K562 (cell line): Measurements from ENCODE around the gene MED20. TPM values are rescaled to one million over a fixed set of nuclear protein-coding genes. Genes with fewer than 3 reads are reported as not detected.

Source experiments
- ATAC-seq: fragments of 200-7000 bp; cut with Tn5 transposase; 3 replicates; pipeline ENCODE4 v1.9.1; 2020; ENCODE audit warnings: moderate library complexity
- BruUV-seq: library from RNA; stranded (reverse); fragments of 400-500 nt; replicated peaks from 2 replicates; lab custom pipeline; 2021; lab: Mats Ljungman, UMichigan
- CTCF ChIA-PET: fragments of 300-600 bp; formaldehyde crosslinking; extraction: SDS; loops from one replicate; lab custom pipeline; 2021; ENCODE audit warnings: low intra/inter-chr PET ratio; lab: Yijun Ruan, JAX
- POLR2A ChIA-PET: fragments of 300-600, 350-650 bp; sonication (Branson Sonifier 250); formaldehyde crosslinking; extraction: SDS; loops from one replicate; lab custom pipeline; 2021; ENCODE audit warnings: antibody characterized with exemption, inconsistent platforms; lab: Yijun Ruan, JAX
- DNase-seq, 4 experiments: peaks; one replicate each; pipeline versions ENCODE4 v3.0.0 to v3.0.0-alpha.2; 2011 to 2018; ENCODE audit warnings: low spot score in 3 of 4, mixed read lengths in 3 of 4; ENCODE audit errors: extremely low read depth in 1 of 4
- FAIRE-seq: peaks from 2 replicates; lab custom pipeline; 2011; peaks lifted over from hg19 to GRCh38; lab: Jason Lieb, UNC
- H2AFZ ChIP-seq: 2 replicates; pipeline ENCODE4 v1.6.0; 2011; ENCODE audit warnings: low read depth, low read length, control low read depth, inconsistent platforms
- H3K27ac ChIP-seq: fragments of 200-600 bp; 3 replicates; pipeline ENCODE4 v1.8.0; 2011; ENCODE audit warnings: low read depth, mild to moderate bottlenecking, control low read depth, inconsistent platforms, low read length, moderate library complexity, mixed read lengths; ENCODE audit errors: extremely low read depth
- H3K27me3 ChIP-seq, 2 experiments: fragments of 300-600 bp in 1 of 2; 2 replicates in 1 of 2; 3 replicates in 1 of 2; pipeline versions ENCODE4 v1.6.0 to v1.8.0; 2011; ENCODE audit warnings: inconsistent platforms in 2 of 2, low read length in 2 of 2, mild to moderate bottlenecking in 1 of 2, mixed read lengths in 1 of 2, moderate library complexity in 1 of 2; ENCODE audit not compliant: control insufficient read depth in 2 of 2, insufficient read depth in 2 of 2
- H3K36me3 ChIP-seq: fragments of 300-600 bp; 3 replicates; pipeline ENCODE4 v1.8.0; 2011; ENCODE audit warnings: mild to moderate bottlenecking, low read length, inconsistent platforms; ENCODE audit not compliant: control insufficient read depth, insufficient read depth
- H3K4me1 ChIP-seq, 2 experiments: fragments of 200-600 bp in 1 of 2; replicated peaks in 1 of 2; 2 replicates in 1 of 2; 3 replicates in 1 of 2; pipeline versions ENCODE4 v1.5.1 to v1.8.0; 2011; ENCODE audit warnings: inconsistent platforms in 2 of 2, low read length in 2 of 2, mild to moderate bottlenecking in 1 of 2, mixed read lengths in 1 of 2, moderate library complexity in 1 of 2; ENCODE audit not compliant: control insufficient read depth in 2 of 2, insufficient read depth in 2 of 2
- H3K4me2 ChIP-seq: 2 replicates; pipeline ENCODE4 v1.6.1; 2011; ENCODE audit warnings: low read length, control low read depth, inconsistent platforms, mixed read lengths; ENCODE audit not compliant: insufficient read depth
- H3K4me3 ChIP-seq: fragments of 200-600 bp; sonication (generic), shearing (Covaris generic); 2 replicates; pipeline ENCODE4 v1.5.1; 2016; ENCODE audit warnings: control low read depth, inconsistent platforms
- H3K79me2 ChIP-seq: fragments of 200-600 bp; 3 replicates; pipeline ENCODE4 v1.8.0; 2011; ENCODE audit warnings: low read length, inconsistent platforms; ENCODE audit not compliant: control insufficient read depth, insufficient read depth
- H3K9ac ChIP-seq, 2 experiments: 2 replicates each; pipeline versions ENCODE4 v1.6.0 to v1.6.1; 2011; ENCODE audit warnings: low read depth in 2 of 2, low read length in 2 of 2, control low read depth in 1 of 2, inconsistent platforms in 1 of 2, mild to moderate bottlenecking in 1 of 2, mixed read lengths in 1 of 2; ENCODE audit not compliant: insufficient read depth in 1 of 2
- H3K9me1 ChIP-seq: one replicate; pipeline ENCODE4 v1.6.0; 2011; ENCODE audit warnings: inconsistent platforms, mild to moderate bottlenecking, low read length, moderate library complexity; ENCODE audit not compliant: control insufficient read depth, insufficient read depth
- H3K9me3 ChIP-seq: replicated peaks from 2 replicates; pipeline ENCODE4 v1.5.1; 2011; ENCODE audit warnings: low read depth, low read length, inconsistent platforms; ENCODE audit not compliant: control insufficient read depth, insufficient read depth
- H4K20me1 ChIP-seq: replicated peaks from 2 replicates; pipeline ENCODE4 v1.6.1; 2011; ENCODE audit warnings: low read length, inconsistent platforms, mixed read lengths; ENCODE audit not compliant: control insufficient read depth, insufficient read depth
- BRD9 ChIP-seq: fragments of 450-650 bp; IDR thresholded peaks from 2 replicates; pipeline ENCODE4 v1.6.1; 2018; ENCODE audit warnings: low read depth; ENCODE audit not compliant: partially characterized antibody
- CBX5 ChIP-seq: IDR thresholded peaks from 2 replicates; pipeline ENCODE4 v1.6.1; 2014; ENCODE audit warnings: low read depth, borderline replicate concordance
- EHMT2 ChIP-seq: fragments of 450-650 bp; IDR thresholded peaks from 2 replicates; pipeline ENCODE4 v1.6.1; 2018; ENCODE audit warnings: antibody characterized with exemption
- MAZ ChIP-seq, 2 experiments: fragments of 450-650 bp in 1 of 2; sonication (generic) in 1 of 2; formaldehyde crosslinking; IDR thresholded peaks in 1 of 2; conservative IDR thresholded peaks in 1 of 2; 2 replicates each; pipeline versions ENCODE4 v1.4.0 to v1.5.0; 2020; ENCODE audit warnings: mild to moderate bottlenecking in 1 of 2, missing genetic modification reagents in 1 of 2
- NCOR1 ChIP-seq: fragments of 450-650 bp; IDR thresholded peaks from 2 replicates; pipeline ENCODE4 v1.6.1; 2016; ENCODE audit warnings: mild to moderate bottlenecking, moderate library complexity
- NR4A1 ChIP-seq, 2 experiments: fragments of 250-450 bp in 1 of 2; fragments of 450-650 bp in 1 of 2; sonication (Bioruptor Pico) in 1 of 2; IDR thresholded peaks; 2 replicates each; pipeline versions ENCODE4 v1.4.0 to v1.6.1; 2016 to 2020; ENCODE audit warnings: mild to moderate bottlenecking in 2 of 2, missing compliant biosample characterization in 1 of 2, missing genetic modification characterization in 1 of 2, moderate library complexity in 1 of 2
- PCBP2 ChIP-seq: fragments of 200-400 bp; formaldehyde crosslinking; IDR thresholded peaks from 2 replicates; pipeline ENCODE4 v1.6.1; 2018; ENCODE audit warnings: low read length, low read depth, mild to moderate bottlenecking, moderate library complexity; ENCODE audit not compliant: poor library complexity, severe bottlenecking
- TCF15 ChIP-seq: fragments of 250-450 bp; sonication (Bioruptor Pico); IDR thresholded peaks from 2 replicates; pipeline ENCODE4 v1.8.0; 2022; ENCODE audit warnings: moderate library complexity, mild to moderate bottlenecking, inconsistent platforms
- ZNF316 ChIP-seq: fragments of 450-650 bp; IDR thresholded peaks from 2 replicates; pipeline ENCODE4 v1.6.1; 2016
- ZNF41 ChIP-seq: fragments of 250-450 bp; sonication (Bioruptor Pico); conservative IDR thresholded peaks from 2 replicates; pipeline ENCODE4 v1.4.0; 2020; ENCODE audit warnings: mild to moderate bottlenecking
- ZNF740 ChIP-seq, 3 experiments: fragments of 200-800 bp in 1 of 3; sonication (Bioruptor generic) in 1 of 3; sonication (generic) in 1 of 3; formaldehyde crosslinking in 1 of 3; IDR thresholded peaks; 2 replicates each; pipeline versions ENCODE4 v1.6.1 to v1.8.0; 2016 to 2022; ENCODE audit warnings: mild to moderate bottlenecking in 2 of 3, missing compliant biosample characterization in 2 of 3, missing genetic modification characterization in 2 of 3, missing genetic modification reagents in 1 of 3
- WGBS: fragments of 100-300 bp; shearing (Covaris generic); methylation state at CpG from one replicate; pipeline ENCODE4 v1.1.6; 2016; ENCODE audit warnings: low coverage, mixed read lengths; ENCODE audit not compliant: insufficient coverage; ENCODE audit errors: missing lambda C conversion rate; 5-methylcytosine and 5-hydroxymethylcytosine counted together
- in situ Hi-C: fragments of 300-500 bp; cut with MboI; formaldehyde crosslinking; loops from 4 replicates; pipeline ENCODE4 v1.15.0; 2018; ENCODE audit warnings: inconsistent platforms, mixed read lengths
- intact Hi-C: fragments of 100-400 bp; cut with micrococcal nuclease; formaldehyde crosslinking; loops from 2 replicates; pipeline ENCODE4 v1.14.2; 2022
- polyA plus RNA-seq, 8 experiments: library from polyadenylated mRNA; depleted of rRNA in 4 of 8; stranded (reverse) in 5 of 8; unstranded in 3 of 8; fragments of >200 nt; fragmentation: Nextera tagmentation in 2 of 8; fragmentation: Illumina TruSeq in 1 of 8; extraction: Ambion mirVana in 2 of 8; extraction: Trizol in 1 of 8; gene quantifications; 2 replicates each; pipeline versions ENCODE4 v1.2.1 to v1.2.3, GENCODE V29; 2011 to 2014; ENCODE audit warnings: inconsistent platforms in 1 of 8, missing spikeins in 1 of 8
- total RNA-seq, 7 experiments: library from RNA; depleted of rRNA in 6 of 7; stranded (reverse); fragments of >200 nt in 6 of 7; fragmentation: Illumina TruSeq in 2 of 7; extraction: Trizol in 2 of 7; gene quantifications; 2 replicates each; pipeline versions ENCODE4 v1.2.1 to v1.2.3, GENCODE V29; 2011 to 2021; ENCODE audit warnings: low replicate concordance in 1 of 7

MED20 gene
- total and polyA plus RNA-seq, 9 of the 15 experiments (the other 6 are each of a cell fraction or from before 2014, with no cell fraction given): 27.3 to 80.9 (median 46.0) TPM

- TF ChIP-seq ZNF740 (CRISPR knock-in tag; IDR thresholded peaks at IDR 0.05) (no peak), ZNF740 (tag; IDR thresholded peaks at IDR 0.05) (no peak)
Observed at GRCh38 chr6:41892921-41893564, 27.9 kb downstream of the MED20 start (continued).

- Histone ChIP-seq H3K79me2 (no peaks in the 10 kb centered on the region; the same call in 2 of the 3 replicates), H3K4me2 (no peak overlapping the region), H3K36me3 (no peaks in the 10 kb centered on the region), H4K20me1 (no peaks in the 10 kb centered on the region), H3K4me1 (no peaks in the 10 kb centered on the region), H3K27ac (no peak overlapping the region)
- POLR2A ChIA-PET: interaction anchor here (0.5 to 0.8 kb wide), 3 partner anchors 44 to 1624 kb away, joined by 3 to 4 read pairs (median 3); partner anchors contain the start of gene C6orf132
- CTCF ChIA-PET: no interaction called here
- 46% methylated on average over 4 of the region's 4 CpGs for WGBS
- ATAC-seq: no peak
- in situ Hi-C loops: no loop called here
- TF ChIP-seq CBX5 (no peak), ZNF41 (CRISPR knock-in tag) (no peak), MAZ (CRISPR knock-in tag; conservative IDR thresholded peaks at IDR 0.05 in 1 of 2, IDR thresholded peaks at IDR 0.05 in 1 of 2) (no peak), ZNF316 (no peak), BRD9 (no peak), EHMT2 (no peak), NR4A1 (CRISPR knock-in tag; IDR thresholded peaks at IDR 0.05) (no peak), NR4A1 (tag; IDR thresholded peaks at IDR 0.05) (no peak), TCF15 (CRISPR knock-in tag) (no peak), NCOR1 (no peak), PCBP2 (no peak)
- TF ChIP-seq, all 486 proteins: peak for 0
- FAIRE-seq (no peak), DNase-seq (no peak)
- H3K27me3 ChIP-seq: no peaks in the 10 kb centered on the region
- intact Hi-C loops: no loop called here
- H3K9ac ChIP-seq: no peak overlapping the region
- no peaks in the 10 kb centered on the region for H3K9me1 ChIP-seq
- H3K9me3 ChIP-seq: no peaks in the 10 kb centered on the region
- no peak overlapping the region for H3K4me3 ChIP-seq
- H2AFZ ChIP-seq: no peak overlapping the region
- BruUV-seq: no TSS peak
Observed at GRCh38 chr6:41887331-41887751, 33.6 kb downstream of the MED20 start.
